ENCODE measurements around the gene FUBP3. TPM values are rescaled to one million over a fixed set of nuclear protein-coding genes. Genes with fewer than 3 reads are reported as not detected.

FUBP3 gene
- total RNA-seq, 1 donor from 2014 or later, result 21.9 TPM

Small RNA genes within 50 kb of the gene (microRNA-seq; reads per million reads assigned to microRNA genes)
- not detected for gene MIR6856

Other genes starting within 250 kb of the FUBP3 start
- 84.8 TPM for gene ASS1, start 134.6 kb upstream of the FUBP3 start, total RNA-seq
- not detected for gene PRDM12, start 85.0 kb downstream of the FUBP3 start, total RNA-seq
- gene EXOSC2, start 114.2 kb downstream of the FUBP3 start, total RNA-seq, result 11.2 TPM

Data from Right ventricle myocardium inferior (tissue), 1 donor.